GM19397 (cell line): ENCODE measurements around the gene PLXNB3.

ENCODE experiments used
- ATAC-seq: cut with Tn5 transposase; IDR thresholded peaks from one replicate; pipeline ENCODE4 v1.9.1; 2021; ENCODE audit warnings: mild to moderate bottlenecking, moderate library complexity; ENCODE audit not compliant: unreplicated experiment

The PLXNB3 gene

DNA sequence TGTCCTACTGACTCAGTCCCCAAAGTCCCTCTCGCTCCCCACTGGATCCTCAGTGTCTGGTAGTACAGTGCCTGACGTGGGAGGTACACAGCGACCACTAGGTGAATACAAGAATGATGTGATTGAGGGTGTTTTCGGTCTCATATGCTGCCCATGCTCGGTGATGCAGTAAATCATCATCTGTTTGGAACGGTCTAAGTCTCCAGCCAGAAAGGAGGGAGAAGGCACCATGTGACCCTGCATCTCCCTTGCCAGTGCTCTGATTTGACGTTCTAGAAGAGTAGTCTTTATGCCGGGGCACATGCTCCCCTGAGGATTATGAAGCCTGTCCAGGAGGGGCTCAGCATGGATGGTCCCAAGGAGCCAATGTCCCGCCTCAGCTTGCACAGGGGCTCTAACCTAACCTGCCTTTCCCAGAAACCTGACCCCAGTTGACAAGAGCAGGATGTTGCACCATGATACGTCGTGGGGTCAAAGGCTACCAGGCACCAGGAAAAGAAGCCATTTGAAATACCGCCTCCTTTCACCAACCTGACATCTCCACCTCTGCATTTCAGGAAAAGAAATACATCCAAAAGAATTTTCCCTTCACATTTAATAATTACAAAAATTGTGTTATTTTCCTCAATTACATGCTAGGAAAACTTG, 13.8 kb upstream of the PLXNB3 start:
- no peak for ATAC-seq

DNA sequence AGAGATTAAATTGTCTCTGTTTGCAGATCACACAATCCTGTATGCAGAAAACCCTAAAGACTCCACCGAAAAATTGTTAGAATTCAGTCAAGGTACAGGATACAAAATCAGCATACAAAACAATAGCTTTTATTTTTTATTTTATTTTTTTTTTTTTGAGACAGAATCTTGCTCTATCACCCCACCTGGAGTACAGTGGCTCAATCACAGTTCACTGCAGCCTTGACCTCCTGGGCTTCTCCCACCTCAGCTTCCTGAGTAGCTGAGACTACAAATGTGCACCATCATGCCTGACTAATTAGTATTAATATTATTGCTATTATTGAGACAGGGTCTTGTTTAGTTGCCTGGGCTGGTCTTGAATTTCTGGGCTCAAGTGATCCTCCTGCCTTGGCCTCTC, 8.9 kb upstream of the PLXNB3 start:
- ATAC-seq, result no peak

DNA sequence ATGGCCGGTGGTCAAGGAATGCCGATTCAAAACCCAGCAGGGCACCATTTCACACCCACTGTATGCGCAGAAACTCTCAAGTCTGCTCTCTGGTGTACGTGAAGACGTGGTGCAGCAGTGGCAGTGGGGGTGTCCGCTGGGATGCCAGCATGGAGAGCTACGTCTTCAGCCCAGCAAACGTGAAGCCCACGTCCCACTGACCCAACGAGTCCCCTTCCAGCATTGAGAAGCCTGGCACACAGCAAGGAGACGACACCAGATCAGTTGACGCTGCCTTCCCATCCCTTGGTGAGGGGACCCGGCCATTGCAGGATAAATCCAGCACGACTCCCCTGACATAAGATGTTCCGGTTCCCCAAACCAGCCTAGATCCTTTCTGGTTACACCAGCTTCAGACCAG, 2.2 kb upstream of the PLXNB3 start:
- no peak for ATAC-seq

DNA sequence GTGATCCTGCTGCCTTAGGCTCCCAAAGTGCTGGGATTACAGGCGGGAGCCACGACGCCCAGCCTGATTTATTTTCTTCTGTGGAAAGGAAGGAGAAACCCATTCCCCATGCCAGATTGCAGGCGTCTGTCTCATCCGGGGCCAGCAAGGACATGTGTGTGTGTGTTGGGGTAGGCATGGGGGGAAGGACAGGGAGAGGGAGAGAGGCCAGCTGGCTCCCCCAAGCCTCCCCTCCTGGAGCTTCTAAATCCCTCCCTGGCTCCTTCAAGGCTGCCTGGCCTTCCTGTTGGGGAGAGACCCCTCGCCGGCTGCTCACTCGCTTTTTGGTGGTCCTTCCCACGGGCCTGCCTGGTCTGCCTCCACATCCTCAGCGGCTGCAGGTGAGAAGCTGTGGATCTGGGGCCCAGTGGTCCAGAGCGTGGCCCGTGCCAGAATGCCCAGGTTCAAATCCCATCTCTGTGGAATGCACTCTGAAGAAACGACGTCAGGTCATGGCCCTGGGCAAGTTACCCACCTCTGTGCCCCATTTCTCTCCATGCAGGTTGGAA, 1.3 kb upstream of the PLXNB3 start:
- no peak for ATAC-seq

DNA sequence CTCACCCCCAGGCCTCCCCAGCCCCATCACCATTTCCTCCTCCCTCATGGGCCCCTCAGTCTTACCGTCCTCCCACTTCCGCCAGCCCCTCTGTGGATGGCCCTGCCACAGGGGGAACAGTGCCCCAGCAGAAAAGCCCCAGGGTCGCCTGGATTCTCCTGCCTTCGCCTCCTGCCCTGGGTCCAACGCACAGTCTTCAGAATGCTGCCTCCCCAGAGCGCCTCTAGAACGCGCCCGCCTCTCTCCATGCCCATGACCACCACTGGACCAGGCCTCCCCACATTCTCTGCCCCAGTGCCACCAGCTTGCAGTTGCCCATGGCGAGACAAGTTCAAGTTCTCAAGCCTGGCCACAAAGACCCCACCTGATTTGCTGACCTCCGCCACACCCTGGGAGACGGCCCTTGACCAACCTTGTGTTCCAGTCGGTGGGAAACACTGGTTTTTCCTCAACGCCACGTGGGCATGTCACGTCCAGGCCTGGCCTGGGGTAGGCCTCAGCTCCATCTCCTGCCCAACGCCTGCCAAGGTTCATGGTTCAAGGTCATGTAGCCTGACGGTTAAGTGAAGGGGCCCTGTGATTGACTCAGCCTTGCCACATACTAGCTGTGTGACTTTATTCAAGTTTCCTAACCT, 634 bp upstream of the PLXNB3 start:
- ATAC-seq, result no peak

DNA sequence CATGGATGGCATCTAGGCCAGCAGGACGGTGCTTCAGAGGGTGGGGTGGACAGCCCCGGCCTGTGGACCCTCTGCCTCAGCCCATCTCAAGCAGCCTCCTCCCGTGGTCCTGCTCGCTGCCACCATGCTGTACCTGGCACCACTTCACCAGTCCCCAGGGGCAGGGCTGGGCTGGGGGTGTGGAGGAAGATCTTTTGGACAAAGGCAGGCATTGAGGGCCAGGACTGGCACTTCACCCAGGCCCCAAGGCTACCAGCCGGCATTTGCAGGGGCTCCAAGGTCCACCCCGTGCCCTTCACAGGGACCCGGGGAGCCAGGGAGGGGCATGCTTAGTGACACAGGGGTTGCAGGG, 713 bp downstream of the PLXNB3 start:
- ATAC-seq, result no peak

DNA sequence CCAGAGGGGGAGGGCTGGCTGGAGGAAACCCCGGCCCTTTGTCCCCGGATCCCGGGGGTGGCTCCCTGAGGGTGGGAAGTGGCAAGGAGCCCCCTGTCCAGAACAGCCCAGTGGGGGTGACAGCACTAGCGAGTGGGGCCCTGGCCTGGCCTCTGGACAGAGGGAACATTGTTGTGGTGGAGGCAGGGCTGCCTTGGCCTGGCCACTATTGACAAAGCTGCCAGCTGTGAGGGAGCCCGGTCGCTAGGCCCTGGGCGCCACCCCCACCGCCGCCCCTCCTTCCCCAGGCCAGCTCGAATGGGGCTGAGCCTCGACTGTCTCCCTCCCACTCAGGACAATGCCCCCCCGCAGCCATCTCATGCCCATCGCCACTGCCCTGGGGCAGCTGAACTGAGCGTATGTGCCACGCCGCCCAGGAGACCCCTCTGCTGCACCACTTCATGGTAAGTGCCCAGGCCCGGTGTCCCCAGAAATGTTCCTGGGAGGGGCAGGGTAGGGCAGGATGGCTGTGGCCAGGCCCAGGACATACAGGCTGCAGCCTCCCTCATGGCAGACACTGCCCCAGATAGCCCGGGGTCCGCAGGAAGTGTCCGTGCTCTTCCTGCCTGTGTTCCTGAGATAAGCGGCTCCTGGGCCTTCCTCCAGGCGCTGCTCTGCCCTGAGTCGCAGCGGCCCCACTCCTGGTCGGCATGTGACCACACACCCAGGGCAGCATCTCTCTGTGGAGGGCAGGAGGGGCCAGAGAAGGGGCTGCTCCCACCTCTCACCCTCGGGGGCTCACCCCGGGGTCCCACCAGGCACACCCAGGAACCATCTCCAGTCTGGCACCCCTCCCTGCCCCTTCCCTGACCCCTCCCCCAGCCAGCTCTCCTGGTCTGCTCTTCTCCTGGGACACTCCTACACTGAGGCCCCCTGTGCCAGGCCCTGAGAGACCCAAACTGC, 1.4 kb downstream of the PLXNB3 start:
- ATAC-seq, result no peak

DNA sequence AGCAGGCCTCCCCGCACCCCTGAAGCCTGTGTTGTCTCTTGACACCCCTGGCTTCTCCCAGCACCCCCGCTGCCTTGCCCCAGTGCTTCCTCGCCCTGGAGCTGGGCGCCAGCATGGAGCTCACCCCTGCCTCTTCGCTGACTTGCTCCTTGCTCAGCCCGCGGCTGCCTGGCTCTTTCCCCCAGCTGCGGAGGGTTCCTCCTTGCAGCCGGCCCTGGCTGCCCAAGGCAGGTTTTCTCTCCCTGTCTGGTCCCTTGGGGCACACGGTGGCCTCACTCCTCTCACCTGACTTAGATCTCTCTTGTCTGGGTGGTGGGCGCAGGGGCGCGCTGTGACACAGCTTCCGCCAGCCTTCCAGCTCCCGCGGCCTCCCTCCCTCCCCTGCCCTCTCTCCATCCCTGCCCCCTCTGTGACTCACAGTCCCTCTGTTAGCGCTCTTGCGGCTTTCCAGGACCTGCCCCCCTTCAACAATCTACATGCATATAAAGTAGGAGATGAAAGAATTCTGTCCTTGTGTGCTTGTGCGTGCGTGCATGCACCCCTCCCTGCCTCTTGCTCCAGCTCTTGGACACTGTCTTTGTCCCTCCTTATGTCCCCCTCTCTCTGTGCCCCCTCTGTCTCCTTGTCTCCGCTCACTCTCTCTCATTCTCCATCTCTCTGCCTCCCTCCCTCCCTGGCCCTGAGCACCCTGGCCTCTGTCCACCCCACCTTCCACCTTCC, 2.2 kb downstream of the PLXNB3 start:
- ATAC-seq, result no peak

DNA sequence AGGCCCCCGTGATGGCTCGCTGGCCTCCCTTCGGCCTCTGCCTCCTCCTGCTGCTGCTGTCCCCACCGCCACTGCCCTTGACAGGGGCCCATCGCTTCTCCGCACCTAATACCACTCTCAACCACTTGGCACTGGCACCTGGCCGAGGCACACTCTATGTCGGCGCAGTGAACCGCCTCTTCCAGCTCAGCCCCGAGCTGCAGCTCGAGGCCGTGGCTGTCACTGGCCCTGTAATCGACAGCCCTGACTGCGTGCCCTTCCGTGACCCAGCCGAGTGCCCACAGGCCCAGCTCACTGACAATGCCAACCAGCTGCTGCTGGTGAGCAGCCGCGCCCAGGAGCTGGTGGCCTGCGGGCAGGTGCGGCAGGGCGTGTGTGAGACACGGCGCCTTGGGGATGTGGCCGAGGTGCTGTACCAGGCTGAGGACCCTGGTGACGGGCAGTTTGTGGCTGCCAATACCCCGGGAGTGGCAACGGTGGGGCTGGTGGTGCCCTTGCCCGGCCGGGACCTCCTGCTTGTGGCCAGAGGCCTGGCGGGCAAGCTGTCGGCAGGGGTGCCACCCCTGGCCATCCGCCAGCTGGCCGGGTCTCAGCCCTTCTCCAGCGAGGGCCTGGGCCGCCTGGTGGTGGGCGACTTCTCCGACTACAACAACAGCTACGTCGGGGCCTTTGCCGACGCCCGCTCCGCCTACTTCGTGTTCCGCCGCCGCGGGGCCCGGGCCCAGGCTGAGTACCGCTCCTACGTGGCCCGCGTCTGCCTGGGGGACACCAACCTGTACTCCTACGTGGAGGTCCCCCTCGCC, 3.0 kb downstream of the PLXNB3 start:
- no peak for ATAC-seq

DNA sequence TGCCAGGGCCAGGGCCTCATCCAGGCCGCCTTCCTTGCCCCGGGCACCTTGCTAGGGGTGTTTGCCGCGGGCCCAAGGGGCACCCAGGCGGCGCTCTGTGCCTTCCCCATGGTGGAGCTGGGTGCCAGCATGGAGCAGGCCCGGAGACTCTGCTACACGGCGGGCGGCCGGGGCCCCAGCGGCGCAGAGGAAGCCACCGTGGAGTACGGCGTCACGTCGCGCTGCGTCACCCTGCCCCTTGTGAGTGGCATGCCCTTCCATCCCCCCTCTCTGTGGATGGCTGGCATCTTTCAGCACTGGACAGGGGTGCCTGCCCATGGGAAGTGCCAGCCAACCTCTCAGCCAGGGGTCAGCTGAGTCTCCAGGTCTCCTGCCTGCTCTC, 3.6 kb downstream of the PLXNB3 start:
- no peak for ATAC-seq

DNA sequence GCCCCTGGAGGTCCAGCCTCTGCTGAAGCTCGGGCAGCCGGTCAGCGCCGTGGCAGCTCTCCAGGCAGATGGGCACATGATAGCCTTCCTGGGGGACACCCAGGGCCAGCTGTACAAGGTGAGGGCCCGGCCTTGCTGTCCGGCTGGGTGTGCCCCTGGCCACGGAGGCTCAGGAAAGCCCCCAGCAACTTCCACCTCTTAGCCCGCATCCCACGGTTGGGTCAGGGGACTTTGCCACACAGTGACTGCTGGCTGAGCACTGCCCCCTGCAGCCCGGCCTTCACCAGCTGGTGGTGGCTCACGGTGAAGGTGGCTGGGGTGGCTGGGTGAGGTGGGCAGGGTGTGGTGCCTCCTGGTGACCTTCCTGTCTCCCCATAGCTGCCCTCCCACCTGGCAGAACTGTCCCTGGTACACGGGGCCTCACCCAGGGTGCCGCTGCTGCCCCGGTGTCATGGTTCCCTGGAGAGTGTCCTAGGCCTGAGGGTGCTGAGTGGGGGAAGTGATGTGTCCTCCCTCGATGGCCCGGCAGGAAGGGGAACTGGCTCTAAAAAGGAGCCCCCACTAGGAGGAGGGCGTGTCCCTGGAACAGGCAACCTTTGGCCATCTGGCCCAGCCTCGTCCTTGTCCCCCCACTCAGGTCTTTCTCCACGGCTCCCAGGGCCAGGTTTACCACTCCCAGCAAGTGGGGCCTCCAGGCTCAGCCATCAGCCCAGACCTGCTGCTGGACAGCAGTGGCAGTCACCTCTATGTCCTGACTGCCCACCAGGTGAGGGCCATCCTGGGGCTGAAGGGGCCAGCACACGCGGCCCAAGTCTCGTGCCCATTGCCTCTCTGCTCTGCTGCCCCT, 4.5 kb downstream of the PLXNB3 start:
- ATAC-seq, result no peak

DNA sequence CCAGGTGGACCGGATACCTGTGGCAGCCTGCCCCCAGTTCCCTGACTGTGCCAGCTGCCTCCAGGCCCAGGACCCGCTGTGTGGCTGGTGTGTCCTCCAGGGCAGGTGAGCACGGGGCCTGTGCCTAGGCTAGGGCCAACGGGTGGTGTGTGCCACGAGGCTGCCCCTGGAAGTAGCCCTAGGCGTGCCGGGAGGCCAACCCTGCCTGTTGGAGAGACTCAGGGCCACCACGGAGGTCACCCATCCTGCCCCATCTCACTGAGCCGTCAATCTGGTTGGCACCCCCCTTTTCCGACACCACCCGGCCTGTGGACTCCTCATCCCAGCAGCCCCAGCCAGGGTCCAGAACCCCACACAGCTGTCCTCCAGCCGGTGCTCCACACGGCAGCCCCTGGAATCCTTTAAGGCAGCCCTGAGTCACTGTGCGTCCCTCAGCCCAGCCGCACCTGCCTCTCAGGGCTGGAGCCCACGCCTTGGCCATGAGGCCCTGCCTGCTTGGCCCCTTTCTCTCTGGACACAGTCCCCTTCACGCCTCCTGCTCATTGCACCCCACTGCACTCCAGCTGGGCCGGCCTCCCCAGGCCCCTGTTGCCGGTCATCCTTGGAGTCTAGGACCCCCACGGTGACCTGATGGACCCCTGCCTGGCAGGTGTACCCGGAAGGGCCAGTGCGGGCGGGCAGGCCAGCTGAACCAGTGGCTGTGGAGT, 5.3 kb downstream of the PLXNB3 start:
- ATAC-seq, result no peak

DNA sequence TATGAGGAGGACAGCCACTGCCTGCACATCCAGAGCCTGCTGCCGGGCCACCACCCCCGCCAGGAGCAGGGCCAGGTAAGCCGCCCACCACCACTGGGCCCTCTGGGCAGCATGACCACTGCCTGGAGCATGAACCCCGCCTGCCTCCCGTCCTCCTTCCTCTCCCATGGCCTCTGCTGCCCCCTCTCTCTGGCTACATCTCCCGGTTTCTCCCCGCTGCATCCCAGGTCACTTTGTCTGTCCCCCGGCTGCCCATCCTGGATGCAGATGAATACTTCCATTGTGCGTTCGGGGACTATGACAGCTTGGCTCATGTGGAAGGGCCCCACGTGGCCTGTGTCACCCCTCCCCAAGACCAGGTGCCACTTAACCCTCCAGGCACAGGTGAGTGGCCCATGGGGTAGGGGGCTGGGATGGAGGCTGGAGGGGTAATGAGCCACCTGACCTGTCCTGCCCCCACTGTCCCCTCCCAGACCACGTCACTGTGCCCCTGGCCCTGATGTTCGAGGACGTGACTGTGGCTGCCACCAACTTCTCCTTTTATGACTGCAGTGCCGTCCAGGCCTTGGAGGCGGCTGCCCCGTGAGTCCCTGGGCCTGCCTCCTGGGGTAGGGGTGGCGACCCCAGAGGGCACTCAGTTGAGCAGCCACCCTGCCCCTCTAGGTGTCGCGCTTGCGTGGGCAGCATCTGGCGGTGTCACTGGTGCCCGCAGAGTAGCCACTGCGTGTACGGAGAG, 6.0 kb downstream of the PLXNB3 start:
- ATAC-seq, result no peak

DNA sequence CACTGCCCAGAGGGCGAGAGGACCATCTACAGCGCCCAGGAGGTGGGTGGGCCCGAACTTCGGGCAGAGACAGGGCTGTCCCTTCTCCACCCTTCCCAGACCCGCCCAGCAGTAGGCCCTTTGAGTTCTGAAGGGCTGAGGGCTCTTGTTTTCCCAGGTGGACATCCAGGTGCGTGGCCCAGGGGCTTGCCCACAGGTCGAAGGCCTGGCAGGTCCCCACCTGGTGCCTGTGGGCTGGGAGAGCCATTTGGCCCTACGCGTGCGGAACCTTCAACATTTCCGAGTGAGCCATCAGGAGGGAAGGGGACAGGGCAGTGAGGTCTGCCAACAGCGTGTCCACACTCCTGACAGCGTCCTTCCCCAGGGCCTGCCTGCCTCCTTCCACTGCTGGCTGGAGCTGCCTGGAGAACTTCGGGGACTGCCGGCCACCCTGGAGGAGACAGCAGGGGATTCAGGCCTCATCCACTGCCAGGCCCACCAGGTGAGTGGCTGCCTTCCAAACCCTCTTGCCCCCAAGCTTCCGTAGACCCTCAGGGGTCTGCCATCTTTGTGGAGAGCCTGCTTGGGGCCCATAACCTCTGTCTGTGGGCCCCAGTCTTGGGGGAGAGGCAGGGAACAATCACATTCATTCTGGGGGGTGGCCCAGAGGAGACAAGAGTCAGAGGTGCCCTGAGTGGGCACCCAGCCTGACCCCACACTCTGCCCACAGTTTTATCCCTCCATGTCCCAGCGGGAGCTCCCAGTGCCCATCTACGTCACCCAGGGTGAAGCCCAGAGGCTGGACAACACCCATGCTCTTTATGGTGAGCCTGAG, 6.8 kb downstream of the PLXNB3 start:
- ATAC-seq, result no peak

DNA sequence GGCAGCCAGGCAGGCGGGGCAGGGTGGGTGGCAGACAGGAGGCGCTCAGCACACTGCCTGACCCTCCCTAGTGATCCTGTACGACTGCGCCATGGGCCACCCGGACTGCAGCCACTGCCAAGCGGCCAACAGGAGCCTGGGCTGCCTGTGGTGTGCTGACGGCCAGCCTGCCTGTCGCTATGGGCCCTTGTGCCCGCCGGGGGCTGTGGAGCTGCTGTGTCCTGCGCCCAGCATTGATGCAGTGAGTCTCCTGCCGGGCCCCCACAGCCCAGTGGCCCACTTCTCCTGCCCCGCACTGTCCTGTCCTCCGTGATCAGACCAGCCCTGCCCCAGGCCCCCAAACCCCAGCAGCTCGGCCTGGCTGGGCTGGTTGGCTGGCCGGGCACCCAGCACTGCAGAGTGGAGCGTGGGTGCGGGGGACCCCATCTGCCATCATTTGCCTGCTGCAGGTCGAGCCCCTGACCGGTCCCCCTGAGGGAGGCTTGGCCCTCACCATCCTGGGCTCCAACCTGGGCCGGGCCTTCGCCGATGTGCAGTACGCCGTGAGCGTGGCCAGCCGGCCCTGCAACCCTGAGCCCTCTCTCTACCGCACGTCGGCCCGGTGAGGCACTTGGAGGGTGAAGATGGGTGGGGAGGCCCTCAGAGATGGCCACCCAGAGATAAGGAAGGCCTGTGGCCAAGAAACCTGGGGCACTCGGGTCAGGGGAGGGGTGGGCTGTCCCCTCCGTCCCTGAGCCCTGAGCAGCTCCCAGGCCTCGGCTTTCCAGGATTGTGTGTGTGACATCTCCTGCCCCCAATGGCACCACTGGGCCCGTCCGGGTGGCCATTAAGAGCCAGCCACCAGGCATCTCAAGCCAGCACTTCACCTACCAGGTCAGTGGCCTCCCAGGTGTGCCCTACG, 7.6 kb downstream of the PLXNB3 start:
- ATAC-seq, result no peak
